Measurements from ENCODE around the gene PPP1R36. TPM values are rescaled to one million over a fixed set of nuclear protein-coding genes. Genes with fewer than 3 reads are reported as not detected.

PPP1R36 gene
- polyA plus RNA-seq, 3 donors, result 0.38 TPM; not detected in 2

GRCh38 chr14:64572386-64573104, 22.8 kb downstream of the PPP1R36 start:
- no peak for DNase-seq
- no peaks in the 10 kb centered on the region for H4K20me1 ChIP-seq (ENCODE audit: insufficient read depth, low read length)
- H3K36me3 ChIP-seq (replicated peaks in 1 of 2; ENCODE audit: control insufficient read depth in 1 of 2, insufficient read depth in 2 of 2, low read length in 2 of 2), result no peaks in the 10 kb centered on the region
- H3K9me3 ChIP-seq (replicated peaks in 1 of 2; ENCODE audit: control insufficient read depth in 1 of 2, insufficient read depth in 1 of 2, low read length in 2 of 2), result no peaks in the 10 kb centered on the region
- H3K9me3 Mint-ChIP-seq, result peaks cover 0 to 3% (median 0%) of the 10 kb centered on the region in 7 donors
- H3K27ac ChIP-seq (ENCODE audit: low read depth in 1 of 2, low read length in 2 of 2), result no peak overlapping the region
- no peak overlapping the region for H3K4me3 ChIP-seq (replicated peaks in 1 of 3; ENCODE audit: low read depth in 2 of 3, low read length in 3 of 3)
- TF ChIP-seq CTCF (IDR thresholded peaks at IDR 0.05), result no peak
- H3K4me2 ChIP-seq (replicated peaks; ENCODE audit: extremely low read depth, low read length, poor library complexity, severe bottlenecking), result no peak overlapping the region
- peaks cover 0 to 4% (median 2%) of the 10 kb centered on the region in 3 donors for H3K27me3 Mint-ChIP-seq (ENCODE audit: low read depth in 3 of 3)
- H2AFZ ChIP-seq (ENCODE audit: insufficient read depth, low read depth, low read length, poor library complexity, severe bottlenecking), result no peak overlapping the region
- no peak overlapping the region for H3K27ac Mint-ChIP-seq
- no peaks in the 10 kb centered on the region for H3K36me3 Mint-ChIP-seq
- H3K4me3 Mint-ChIP-seq, result no peak overlapping the region
- H3K79me2 ChIP-seq (ENCODE audit: insufficient read depth, low read length), result no peaks in the 10 kb centered on the region
- H3K27me3 ChIP-seq (ENCODE audit: control insufficient read depth in 2 of 2, insufficient read depth in 2 of 2, low read length in 2 of 2), result no peaks in the 10 kb centered on the region
- no peaks in the 10 kb centered on the region for H3K4me1 ChIP-seq (ENCODE audit: control insufficient read depth in 1 of 2, insufficient read depth in 2 of 2, low read length in 2 of 2)
- no peaks in the 10 kb centered on the region for H3K4me1 Mint-ChIP-seq
- H3K9ac ChIP-seq (ENCODE audit: insufficient read depth, low read length, poor library complexity, severe bottlenecking), result no peak overlapping the region
- intact Hi-C loops (cut with micrococcal nuclease), result no loop called here

- WGBS (ENCODE audit: insufficient coverage), result no CpG with 5 or more reads among the region's 3 CpGs
Measured at GRCh38 chr14:64573109-64573508, 23.3 kb downstream of the PPP1R36 start.

More at GRCh38 chr14:64573109-64573508, 23.3 kb downstream of the PPP1R36 start:
- Mint-ChIP-seq H3K27ac (no peak overlapping the region), H3K4me3 (no peak overlapping the region), H3K27me3 (ENCODE audit: low read depth in 3 of 3) (peaks cover 0 to 4% (median 2%) of the 10 kb centered on the region in 3 donors), H3K4me1 (no peaks in the 10 kb centered on the region), H3K36me3 (no peaks in the 10 kb centered on the region), H3K9me3 (peaks cover 0 to 3% (median 0%) of the 10 kb centered on the region in 7 donors)
- Histone ChIP-seq H3K4me3 (replicated peaks in 1 of 3; ENCODE audit: low read depth in 2 of 3, low read length in 3 of 3) (no peak overlapping the region), H3K36me3 (replicated peaks in 1 of 2; ENCODE audit: control insufficient read depth in 1 of 2, insufficient read depth in 2 of 2, low read length in 2 of 2) (no peaks in the 10 kb centered on the region), H4K20me1 (ENCODE audit: insufficient read depth, low read length) (no peaks in the 10 kb centered on the region), H3K79me2 (ENCODE audit: insufficient read depth, low read length) (no peaks in the 10 kb centered on the region), H3K27ac (ENCODE audit: low read depth in 1 of 2, low read length in 2 of 2) (no peak overlapping the region), H3K9me3 (replicated peaks in 1 of 2; ENCODE audit: control insufficient read depth in 1 of 2, insufficient read depth in 1 of 2, low read length in 2 of 2) (no peaks in the 10 kb centered on the region), H2AFZ (ENCODE audit: insufficient read depth, low read depth, low read length, poor library complexity, severe bottlenecking) (no peak overlapping the region), H3K9ac (ENCODE audit: insufficient read depth, low read length, poor library complexity, severe bottlenecking) (no peak overlapping the region), H3K27me3 (ENCODE audit: control insufficient read depth in 2 of 2, insufficient read depth in 2 of 2, low read length in 2 of 2) (no peaks in the 10 kb centered on the region), H3K4me1 (ENCODE audit: control insufficient read depth in 1 of 2, insufficient read depth in 2 of 2, low read length in 2 of 2) (no peaks in the 10 kb centered on the region), H3K4me2 (replicated peaks; ENCODE audit: extremely low read depth, low read length, poor library complexity, severe bottlenecking) (no peak overlapping the region)
- no peak for DNase-seq
- intact Hi-C loops (cut with micrococcal nuclease), result no loop called here
- no peak for TF ChIP-seq CTCF (IDR thresholded peaks at IDR 0.05)
